Measurements from ENCODE around the gene SPNS2.

DNA sequence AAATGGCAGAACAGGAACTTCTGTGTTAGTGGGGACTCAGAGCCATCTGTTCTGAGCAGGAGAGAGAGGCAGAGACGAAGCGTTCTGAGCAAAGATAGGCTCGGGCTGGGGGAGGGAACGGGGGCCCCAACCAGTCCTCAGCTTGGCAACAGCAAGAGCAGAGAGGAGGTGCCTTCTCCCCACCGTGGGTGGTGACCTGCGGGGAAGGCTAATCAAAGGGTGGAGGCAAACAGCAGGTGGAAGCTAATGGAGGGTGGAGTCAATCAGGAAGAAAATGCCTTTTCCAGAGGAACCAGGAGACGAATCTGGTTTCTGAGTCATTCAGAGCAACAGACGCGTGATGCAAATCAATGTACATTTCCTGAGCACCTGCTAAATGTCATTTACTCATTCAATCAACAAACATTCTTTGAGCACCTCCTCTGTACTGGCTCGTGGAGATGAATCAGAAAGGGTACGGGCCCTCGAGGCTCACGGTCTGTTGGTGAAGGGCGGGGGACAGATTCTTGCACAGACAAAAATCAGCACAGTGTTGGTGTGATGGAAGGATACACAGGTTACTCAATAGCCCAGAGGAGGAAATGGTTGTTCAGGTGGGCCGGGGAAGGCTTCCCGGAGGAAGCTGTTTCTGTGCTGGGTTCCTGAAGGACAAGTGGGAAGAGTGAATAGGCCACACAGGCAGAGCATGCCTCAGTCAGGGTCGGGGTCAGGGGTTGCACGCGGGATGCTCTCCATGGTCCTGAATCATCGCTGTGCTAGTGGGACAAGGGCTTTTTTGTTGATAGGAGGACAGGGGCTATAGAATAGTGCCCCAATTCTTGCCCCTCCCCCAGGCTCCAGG lies 5.7 kb upstream of the SPNS2 start:
- TF ChIP-seq EP300 (conservative IDR thresholded peaks at IDR 0.05; ENCODE audit: poor library complexity, severe bottlenecking) (no peak), CTCF (IDR thresholded peaks at IDR 0.05; ENCODE audit: poor library complexity, severe bottlenecking) (no peak), POLR2AphosphoS5 (IDR thresholded peaks at IDR 0.05) (no peak)
